OCI-LY7 (cell line): ENCODE results near the gene CCR7. TPM values are rescaled to one million over a fixed set of nuclear protein-coding genes. Genes with fewer than 3 reads are reported as not detected.

Source experiments
- BruUV-seq: library from RNA; stranded (reverse); fragments of 400-500 nt; replicated peaks from 2 replicates; lab custom pipeline; 2021; lab: Mats Ljungman, UMichigan
- CTCF ChIA-PET: fragments of 300-600 bp; sonication (Branson Sonifier 250); formaldehyde crosslinking; loops from one replicate; lab custom pipeline; 2022; ENCODE audit warnings: antibody characterized with exemption; ENCODE audit not compliant: unreplicated experiment; lab: Charles Lee
- POLR2A ChIA-PET: fragments of 300-600 bp; sonication (Branson Sonifier 250); formaldehyde crosslinking; loops from one replicate; lab custom pipeline; 2022; ENCODE audit warnings: antibody characterized with exemption; lab: Charles Lee
- DNase-seq: peaks from one replicate; pipeline ENCODE4 v3.0.0-alpha.2; 2015; ENCODE audit warnings: low spot score
- H2AFZ ChIP-seq: fragments of 200-600 bp; sonication (generic), shearing (Covaris generic); 2 replicates; pipeline ENCODE4 v1.6.1; 2014; ENCODE audit warnings: mild to moderate bottlenecking, antibody characterized with exemption, low read length, moderate library complexity
- H3K27ac ChIP-seq: fragments of 200-600 bp; sonication (generic); 2 replicates; pipeline ENCODE4 v1.5.1; 2014; ENCODE audit warnings: mixed run types, low read depth, mild to moderate bottlenecking, moderate library complexity, low read length, inconsistent platforms; ENCODE audit not compliant: poor library complexity, severe bottlenecking
- H3K36me3 ChIP-seq: fragments of 200-600 bp; sonication (generic); 2 replicates; pipeline ENCODE4 v1.6.1; 2014; ENCODE audit warnings: mild to moderate bottlenecking, antibody characterized with exemption, low read length, moderate library complexity, mixed read lengths; ENCODE audit not compliant: insufficient read depth
- H3K4me1 ChIP-seq: fragments of 200-600 bp; sonication (generic); 2 replicates; pipeline ENCODE4 v1.5.1; 2014; ENCODE audit warnings: mild to moderate bottlenecking, low read length; ENCODE audit not compliant: insufficient read depth, poor library complexity, severe bottlenecking
- H3K4me2 ChIP-seq: fragments of 200-600 bp; sonication (generic); 2 replicates; pipeline ENCODE4 v1.6.1; 2014; ENCODE audit warnings: mild to moderate bottlenecking, low read length
- H3K4me3 ChIP-seq: fragments of 200-600 bp; sonication (generic); 2 replicates; pipeline ENCODE4 v1.5.1; 2014; ENCODE audit warnings: mild to moderate bottlenecking, low read depth, low read length; ENCODE audit not compliant: poor library complexity, severe bottlenecking
- H3K79me2 ChIP-seq: fragments of 200-600 bp; sonication (generic); 2 replicates; pipeline ENCODE4 v1.6.1; 2016; ENCODE audit warnings: low read depth, mild to moderate bottlenecking, low read length, moderate library complexity, mixed read lengths; ENCODE audit not compliant: insufficient read depth
- H3K9me2 ChIP-seq: fragments of 200-600 bp; sonication (generic); 2 replicates; pipeline ENCODE4 v1.6.1; 2016; ENCODE audit warnings: mild to moderate bottlenecking, low read length, mixed read lengths; ENCODE audit not compliant: insufficient read depth
- H3K9me3 ChIP-seq: fragments of 200-600 bp; sonication (generic); 2 replicates; pipeline ENCODE4 v1.6.1; 2014; ENCODE audit warnings: mild to moderate bottlenecking, mixed run types, low read length, mixed read lengths
- H4K20me1 ChIP-seq: fragments of 200-600 bp; sonication (generic); 2 replicates; pipeline ENCODE4 v1.6.1; 2014; ENCODE audit warnings: mild to moderate bottlenecking, antibody characterized with exemption, low read length, moderate library complexity, mixed read lengths; ENCODE audit not compliant: insufficient read depth
- CTCF ChIP-seq: fragments of 200-600 bp; sonication (generic); conservative IDR thresholded peaks from 2 replicates; pipeline ENCODE4 v1.5.1; 2014; ENCODE audit warnings: mild to moderate bottlenecking, antibody characterized with exemption, low read length, moderate library complexity, mixed read lengths
- EZH2phosphoT487 ChIP-seq: fragments of 200-600 bp; sonication (generic); IDR thresholded peaks from 2 replicates; pipeline ENCODE4 v1.6.1; 2018; ENCODE audit warnings: low read depth, borderline replicate concordance, mild to moderate bottlenecking, mixed run types, antibody characterized with exemption, low read length, moderate library complexity, mixed read lengths
- intact Hi-C: fragments of 100-400 bp; cut with micrococcal nuclease; formaldehyde crosslinking; loops from one replicate; pipeline ENCODE4 v1.10.0; 2022; ENCODE audit not compliant: unreplicated experiment
- total RNA-seq, 2 experiments: library from RNA; depleted of rRNA in 1 of 2; stranded (reverse); fragments of >200 nt in 1 of 2; shearing (Covaris generic) in 1 of 2; gene quantifications; 2 replicates each; pipeline ENCODE4 v1.2.3, GENCODE V29; 2014 to 2022

CCR7 gene
- total RNA-seq, 2 experiments from 2014 or later: 0.48 to 2.3 TPM

DNA sequence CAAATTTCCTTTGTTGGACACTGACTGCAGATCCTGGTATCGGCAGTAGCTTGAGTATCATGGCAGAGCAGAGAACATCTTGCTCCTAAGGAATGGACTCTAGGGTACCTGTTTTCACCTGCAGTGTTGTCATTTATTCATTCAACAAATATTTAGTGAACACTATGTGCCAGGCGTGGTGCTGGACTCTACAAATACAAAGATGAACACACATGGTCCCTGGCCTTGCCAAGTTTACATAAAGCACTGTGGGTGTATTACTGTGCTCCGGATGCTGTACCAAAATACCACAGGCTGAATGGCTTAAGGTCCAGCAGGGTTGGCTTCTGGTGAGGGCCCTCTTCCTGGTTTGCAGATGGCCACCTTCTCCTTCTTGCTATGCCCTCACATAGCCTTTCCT, 14.2 kb upstream of the CCR7 start:
- BruUV-seq: no TSS peak

DNA sequence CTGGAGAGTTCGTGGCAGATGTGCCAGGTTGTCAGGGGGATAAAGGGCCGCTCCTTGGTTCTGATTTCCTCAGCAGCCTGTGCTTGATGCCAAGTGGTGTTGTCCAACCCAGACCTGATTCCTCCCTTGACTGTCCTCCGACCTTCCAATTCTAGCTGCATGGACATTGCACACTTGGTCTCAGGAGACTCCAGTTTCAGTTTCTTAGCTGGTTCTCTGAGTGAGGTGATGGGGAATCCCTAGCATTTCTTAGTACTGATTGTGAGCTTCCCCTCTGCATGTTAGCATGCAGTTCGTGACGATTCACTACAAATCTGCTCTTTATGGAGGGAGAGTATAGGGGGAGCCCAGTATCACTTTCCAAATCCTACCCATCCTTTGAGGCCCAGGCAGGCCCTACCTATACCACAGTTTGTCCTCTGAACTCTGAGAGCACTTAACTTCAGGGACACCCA, 12.4 kb upstream of the CCR7 start:
- Histone ChIP-seq H3K27ac (no peak overlapping the region), H3K4me2 (no peak overlapping the region), H3K9me3 (peaks cover 14% of the 10 kb centered on the region), H3K9me2 (no peaks in the 10 kb centered on the region), H2AFZ (no peak overlapping the region), H4K20me1 (no peaks in the 10 kb centered on the region), H3K79me2 (no peaks in the 10 kb centered on the region), H3K4me1 (peaks cover 11% of the 10 kb centered on the region), H3K4me3 (no peak overlapping the region), H3K36me3 (no peaks in the 10 kb centered on the region)
- CTCF ChIA-PET: no interaction called here
- no TSS peak for BruUV-seq
- intact Hi-C loops: no loop called here
- DNase-seq: no peak
- TF ChIP-seq CTCF: no peak
- POLR2A ChIA-PET: no interaction called here

More for the DNA sequence above, 14.2 kb upstream of the CCR7 start:
- H4K20me1 ChIP-seq: no peaks in the 10 kb centered on the region
- H3K79me2 ChIP-seq: no peaks in the 10 kb centered on the region
- H3K27ac ChIP-seq: no peak overlapping the region
- peaks cover 7% of the 10 kb centered on the region for H3K9me3 ChIP-seq
- H3K4me1 ChIP-seq: peaks cover 14% of the 10 kb centered on the region
- no peak overlapping the region for H3K4me3 ChIP-seq
- intact Hi-C loops: no loop called here
- CTCF ChIA-PET: no interaction called here
- H3K9me2 ChIP-seq: no peaks in the 10 kb centered on the region
- no peak for TF ChIP-seq CTCF
- no peak for TF ChIP-seq EZH2phosphoT487
- H2AFZ ChIP-seq: no peak overlapping the region
- DNase-seq: no peak
- POLR2A ChIA-PET: no interaction called here
- H3K4me2 ChIP-seq: no peak overlapping the region
- H3K36me3 ChIP-seq: no peaks in the 10 kb centered on the region

DNA sequence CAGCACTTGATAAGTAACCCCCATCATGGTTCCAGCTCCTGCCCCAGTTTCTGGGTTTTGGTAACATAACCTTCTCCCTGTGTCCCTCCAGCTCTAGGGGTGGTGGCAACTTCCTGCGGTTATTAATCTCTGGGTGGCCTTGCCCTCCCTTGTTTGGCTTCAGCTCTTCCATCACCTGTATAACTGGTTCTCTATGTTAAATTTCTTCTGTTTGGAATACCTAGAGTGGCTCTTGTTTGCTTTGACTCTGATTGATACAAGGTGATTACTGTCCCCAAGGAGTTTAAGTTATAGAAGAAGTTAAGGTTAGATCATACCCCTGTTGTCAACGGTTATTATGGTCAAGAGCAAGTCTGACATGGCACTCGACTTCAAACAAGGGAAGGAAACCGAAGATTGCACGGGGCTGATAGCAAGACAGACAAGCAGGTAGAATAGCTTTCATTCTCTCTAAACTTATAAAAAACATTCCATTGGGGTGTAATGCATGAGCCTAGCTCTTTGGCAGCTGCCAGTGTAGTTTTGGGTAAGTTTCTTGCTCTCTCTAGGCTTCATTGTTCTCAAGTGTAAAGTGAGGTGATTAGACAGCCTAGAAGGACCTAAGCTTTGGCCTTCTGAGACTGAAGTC, 11.0 kb upstream of the CCR7 start:
- ChIA-PET CTCF (interaction anchor here (0.5 kb wide), 1 partner anchor 1149 kb away, joined by 9 read pairs; no protein-coding TSS in a partner anchor), POLR2A (interaction anchor here (1.0 kb wide), 1 partner anchor 8 kb away, joined by 4 read pairs; no protein-coding TSS in a partner anchor)
- Histone ChIP-seq H3K9me2 (no peaks in the 10 kb centered on the region), H4K20me1 (no peaks in the 10 kb centered on the region), H3K4me1 (peaks cover 4% of the 10 kb centered on the region), H3K79me2 (no peaks in the 10 kb centered on the region), H2AFZ (no peak overlapping the region), H3K9me3 (peaks cover 20% of the 10 kb centered on the region), H3K4me2 (no peak overlapping the region), H3K36me3 (no peaks in the 10 kb centered on the region), H3K4me3 (no peak overlapping the region), H3K27ac (no peak overlapping the region)
- no peak for TF ChIP-seq CTCF
- TF ChIP-seq EZH2phosphoT487: no peak
- DNase-seq: no peak
- intact Hi-C loops: no loop called here
- BruUV-seq: no TSS peak
